Dendritic cell treated with granulocyte-macrophage colony-stimulating factor and Interleukin-4, amounts not matched to agents 40 ng/mL and 50 ng/mL, for 4 days (primary cell): ENCODE data around the gene TEX2.

Experiments used
- H3K27ac Mint-ChIP-seq: one replicate; pipeline ENCODE4 v1.8.0; 2022; ENCODE audit warnings: mild to moderate bottlenecking, mixed read lengths
- H3K27me3 Mint-ChIP-seq: one replicate; pipeline ENCODE4 v1.8.0; 2022; ENCODE audit warnings: mild to moderate bottlenecking, mixed read lengths
- H3K36me3 Mint-ChIP-seq: one replicate; pipeline ENCODE4 v1.8.0; 2022; ENCODE audit warnings: low read depth, mixed read lengths
- H3K4me1 Mint-ChIP-seq: one replicate; pipeline ENCODE4 v1.8.0; 2022; ENCODE audit warnings: low read depth, mixed read lengths
- H3K4me3 Mint-ChIP-seq: one replicate; pipeline ENCODE4 v1.8.0; 2022; ENCODE audit warnings: mild to moderate bottlenecking, moderate library complexity, mixed read lengths
- H3K9me3 Mint-ChIP-seq: one replicate; pipeline ENCODE4 v1.8.0; 2022; ENCODE audit warnings: mixed read lengths
- intact Hi-C: fragments of 100-400 bp; cut with micrococcal nuclease; formaldehyde crosslinking; loops from one replicate; pipeline ENCODE4 v1.15.0; 2022

Gene TEX2

GRCh38 chr17:64281962-64282752 lies 19.1 kb upstream of the TEX2 start:
- Mint-ChIP-seq H3K27me3 (no peaks in the 10 kb centered on the region), H3K4me1 (peaks cover 34% of the 10 kb centered on the region), H3K4me3 (no peak overlapping the region), H3K36me3 (no peaks in the 10 kb centered on the region), H3K9me3 (no peaks in the 10 kb centered on the region), H3K27ac (no peak overlapping the region)
- intact Hi-C loops = loop anchor here (2.0 to 5.0 kb wide), 3 partner anchors 135 to 253 kb away; partner anchors contain the start of gene ERN1

- H3K9me3 Mint-ChIP-seq = no peaks in the 10 kb centered on the region
- intact Hi-C loops = no loop called here
- H3K27ac Mint-ChIP-seq = peak overlapping the region; percentile 61
These were observed 15.6 kb upstream of the TEX2 start for GRCh38 chr17:64278614-64279013.

DNA sequence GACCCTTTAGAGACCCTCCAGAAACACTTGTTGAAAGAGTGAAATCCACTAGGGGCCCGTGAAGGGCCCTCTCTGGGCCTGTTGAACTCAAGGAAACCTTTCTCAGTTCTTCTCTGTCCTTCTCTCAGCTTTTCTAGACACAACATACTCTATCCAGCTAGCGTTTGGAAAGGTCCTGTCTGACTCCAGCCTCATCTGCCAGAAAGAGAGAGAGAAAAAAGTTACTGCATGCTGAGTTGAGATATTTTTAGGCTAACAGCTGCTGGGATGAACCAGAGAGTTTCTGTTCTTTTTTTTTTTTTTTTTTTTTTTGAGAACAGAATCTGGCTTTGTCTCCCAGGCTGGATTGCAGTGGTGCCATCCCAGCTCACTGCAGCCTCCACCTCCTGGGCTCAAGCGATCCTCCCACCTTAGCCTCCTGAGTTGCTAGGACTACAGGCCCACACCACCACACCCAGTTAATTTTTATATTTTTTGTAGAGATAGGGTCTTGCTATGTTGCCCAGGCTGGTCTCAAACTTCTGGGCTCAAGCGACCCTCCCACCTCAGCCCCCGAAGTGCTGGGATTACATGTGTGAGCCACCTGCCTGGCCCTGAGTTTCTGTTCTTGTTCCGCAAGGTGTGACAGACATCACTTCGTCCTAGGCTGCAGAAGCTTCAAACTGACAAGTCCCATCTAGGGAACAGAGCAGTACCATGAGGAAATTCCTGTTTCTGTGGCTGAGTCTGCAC lies 14.9 kb upstream of the TEX2 start:
- H3K27ac Mint-ChIP-seq = peak overlapping the region; percentile 61

More at GRCh38 chr17:64278614-64279013, 15.6 kb upstream of the TEX2 start:
- Mint-ChIP-seq H3K4me1 (peaks cover 27% of the 10 kb centered on the region), H3K36me3 (no peaks in the 10 kb centered on the region), H3K27me3 (no peaks in the 10 kb centered on the region), H3K4me3 (no peak overlapping the region)

GRCh38 chr17:64276961-64277505 lies 14.0 kb upstream of the TEX2 start:
- Mint-ChIP-seq H3K36me3 (no peaks in the 10 kb centered on the region), H3K4me3 (no peak overlapping the region), H3K27me3 (no peaks in the 10 kb centered on the region), H3K9me3 (no peaks in the 10 kb centered on the region), H3K27ac (no peak overlapping the region), H3K4me1 (peaks cover 25% of the 10 kb centered on the region)
- intact Hi-C loops = no loop called here

More for the DNA sequence above, 14.9 kb upstream of the TEX2 start:
- Mint-ChIP-seq H3K4me3 (no peak overlapping the region), H3K36me3 (no peaks in the 10 kb centered on the region), H3K4me1 (peaks cover 29% of the 10 kb centered on the region), H3K9me3 (no peaks in the 10 kb centered on the region), H3K27me3 (no peaks in the 10 kb centered on the region)
- intact Hi-C loops = no loop called here

DNA sequence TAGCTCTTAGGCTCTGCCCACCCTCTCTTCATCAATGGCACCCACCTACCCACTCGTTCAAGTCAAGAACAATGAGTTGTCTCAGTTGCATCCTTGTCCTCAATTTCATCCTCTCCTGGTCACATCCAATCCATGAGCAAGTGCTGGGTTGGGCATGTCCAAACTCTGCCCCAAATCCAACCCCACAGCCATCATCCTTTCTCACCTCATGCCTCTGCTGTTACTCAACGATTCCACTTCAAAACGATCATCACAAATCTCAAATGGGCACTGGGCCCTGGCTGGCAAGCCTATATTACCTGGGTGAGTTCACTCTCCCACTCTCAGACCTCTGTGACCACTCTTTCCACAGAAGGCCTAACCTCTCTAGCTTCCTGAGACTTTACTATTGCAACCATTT lies 12.0 kb upstream of the TEX2 start:
- Mint-ChIP-seq H3K4me3 (no peak overlapping the region), H3K9me3 (no peaks in the 10 kb centered on the region), H3K27ac (no peak overlapping the region), H3K27me3 (no peaks in the 10 kb centered on the region), H3K36me3 (no peaks in the 10 kb centered on the region), H3K4me1 (peaks cover 41% of the 10 kb centered on the region)
- intact Hi-C loops = no loop called here

- Mint-ChIP-seq H3K4me3 (no peak overlapping the region), H3K9me3 (no peaks in the 10 kb centered on the region), H3K36me3 (no peaks in the 10 kb centered on the region), H3K27ac (no peak overlapping the region), H3K4me1 (peaks cover 47% of the 10 kb centered on the region), H3K27me3 (no peaks in the 10 kb centered on the region)
- intact Hi-C loops = no loop called here
These were observed 9.9 kb upstream of the TEX2 start for GRCh38 chr17:64273006-64273405.

GRCh38 chr17:64270885-64271284 lies 7.8 kb upstream of the TEX2 start:
- Mint-ChIP-seq H3K27me3 (no peaks in the 10 kb centered on the region), H3K9me3 (no peaks in the 10 kb centered on the region), H3K4me3 (no peak overlapping the region), H3K4me1 (peaks cover 40% of the 10 kb centered on the region), H3K36me3 (no peaks in the 10 kb centered on the region), H3K27ac (no peak overlapping the region)
- intact Hi-C loops = no loop called here

- Mint-ChIP-seq H3K9me3 (no peaks in the 10 kb centered on the region), H3K4me1 (peaks cover 40% of the 10 kb centered on the region), H3K36me3 (no peaks in the 10 kb centered on the region), H3K4me3 (no peak overlapping the region), H3K27ac (no peak overlapping the region), H3K27me3 (no peaks in the 10 kb centered on the region)
- intact Hi-C loops = no loop called here
These were observed 6.9 kb upstream of the TEX2 start for GRCh38 chr17:64269687-64270649.

DNA sequence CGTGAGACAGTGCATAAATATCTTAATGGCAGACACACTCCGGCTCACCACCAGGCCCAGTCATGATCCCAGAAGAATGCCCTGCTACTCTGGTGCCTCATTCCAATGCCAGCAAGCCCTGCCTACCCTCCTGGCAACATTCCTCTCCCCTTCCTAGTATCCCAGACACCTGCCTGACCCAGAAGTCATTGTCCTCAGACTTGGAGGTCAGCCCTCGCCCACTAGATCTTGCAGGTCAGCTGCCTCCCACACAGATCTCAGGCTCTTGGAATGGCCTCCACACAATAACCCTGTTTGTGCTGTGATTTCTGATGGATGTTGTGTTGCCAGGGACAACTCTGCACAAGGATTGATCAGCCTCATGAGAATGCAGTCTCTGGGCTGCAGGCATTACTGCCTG lies 1.8 kb upstream of the TEX2 start:
- peaks cover 10% of the 10 kb centered on the region for H3K36me3 Mint-ChIP-seq
- no peaks in the 10 kb centered on the region for H3K27me3 Mint-ChIP-seq
- no peak overlapping the region for H3K27ac Mint-ChIP-seq
- intact Hi-C loops = loop anchor here (5.0 kb wide), 1 partner anchor 118 kb away; no protein-coding TSS in a partner anchor
- peaks cover 53% of the 10 kb centered on the region for H3K4me1 Mint-ChIP-seq
- H3K9me3 Mint-ChIP-seq = no peaks in the 10 kb centered on the region
- H3K4me3 Mint-ChIP-seq = no peak overlapping the region

- intact Hi-C loops = loop anchor here (5.0 kb wide), 1 partner anchor 115 kb away; no protein-coding TSS in a partner anchor
- peak overlapping the region; percentile 87 for H3K27ac Mint-ChIP-seq
- no peaks in the 10 kb centered on the region for H3K27me3 Mint-ChIP-seq
- peak overlapping the region; percentile 96 for H3K4me3 Mint-ChIP-seq
- peaks cover 10% of the 10 kb centered on the region for H3K36me3 Mint-ChIP-seq
- H3K4me1 Mint-ChIP-seq = peaks cover 42% of the 10 kb centered on the region
- no peaks in the 10 kb centered on the region for H3K9me3 Mint-ChIP-seq
These were observed 661 bp downstream of the TEX2 start for GRCh38 chr17:64262198-64262999.

GRCh38 chr17:64261417-64262145 lies 1.5 kb downstream of the TEX2 start:
- Mint-ChIP-seq H3K4me3 (peak overlapping the region; percentile 96), H3K27ac (peak overlapping the region; percentile 87), H3K36me3 (peaks cover 10% of the 10 kb centered on the region), H3K27me3 (no peaks in the 10 kb centered on the region), H3K4me1 (peaks cover 47% of the 10 kb centered on the region), H3K9me3 (no peaks in the 10 kb centered on the region)
- intact Hi-C loops = loop anchor here (5.0 kb wide), 1 partner anchor 114 kb away; no protein-coding TSS in a partner anchor

DNA sequence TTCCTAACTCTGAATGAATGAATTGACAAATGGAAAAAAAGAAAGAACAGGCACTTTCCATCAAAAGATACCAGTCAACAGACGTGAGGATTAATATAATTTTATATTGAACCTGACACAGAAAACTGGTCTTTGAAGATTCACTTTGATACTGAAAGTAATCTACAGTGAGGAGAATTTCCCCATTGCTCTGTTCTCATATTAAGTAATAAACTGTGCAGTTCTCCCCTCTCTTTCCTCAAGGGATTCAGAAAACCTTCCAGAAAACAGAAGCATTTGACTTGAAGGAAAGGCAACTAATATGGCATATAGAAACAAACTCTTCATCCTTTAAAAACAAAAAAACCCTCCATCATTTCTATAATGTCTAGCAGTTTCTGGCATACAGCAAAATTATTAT lies 2.2 kb downstream of the TEX2 start:
- Mint-ChIP-seq H3K36me3 (peaks cover 10% of the 10 kb centered on the region), H3K4me3 (no peak overlapping the region), H3K27me3 (no peaks in the 10 kb centered on the region), H3K4me1 (peaks cover 54% of the 10 kb centered on the region), H3K27ac (no peak overlapping the region), H3K9me3 (no peaks in the 10 kb centered on the region)
- intact Hi-C loops = loop anchor here (5.0 kb wide), 1 partner anchor 114 kb away; no protein-coding TSS in a partner anchor
